ENCODE data around the gene ITPR3. TPM values are rescaled to one million over a fixed set of nuclear protein-coding genes. Genes with fewer than 3 reads are reported as not detected.

The ITPR3 gene
- total RNA-seq, 2 donors from 2014 or later: 17.5 to 25.9 TPM

DNA sequence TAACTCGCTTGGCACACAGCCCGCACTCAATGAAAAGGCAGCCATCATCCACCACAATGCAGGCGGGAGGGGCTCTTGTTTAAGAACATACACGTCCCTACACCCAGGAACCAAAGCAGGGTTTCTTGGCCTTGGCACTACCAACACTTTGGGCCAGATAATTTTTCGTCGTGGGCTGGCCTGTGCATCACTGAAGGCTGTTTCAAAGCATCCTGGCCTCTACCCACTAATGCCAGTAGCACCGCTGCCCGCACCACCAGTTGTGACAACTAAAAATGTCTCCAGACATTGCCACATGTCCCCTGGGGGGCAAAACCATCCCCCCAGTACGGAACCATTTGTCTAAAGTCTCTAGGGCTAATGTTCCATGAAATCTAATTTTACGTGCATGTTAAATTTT, 77.4 kb downstream of the ITPR3 start:
- intact Hi-C loops (cut with DNase I): loop anchor here (5.0 to 10.0 kb wide), 2 partner anchors 64 to 116 kb away; partner anchors contain the start of gene BAK1
- Histone ChIP-seq H3K36me3 (replicated peaks in 1 of 2; ENCODE audit: insufficient read depth in 1 of 2, low read depth in 2 of 2) (peaks cover 0 to 2% of the 10 kb centered on the region in 2 donors), H3K27ac (no peak overlapping the region), H3K4me1 (peaks cover 8% of the 10 kb centered on the region), H3K9me3 (no peaks in the 10 kb centered on the region), H3K4me3 (no peak overlapping the region), H3K27me3 (no peaks in the 10 kb centered on the region)
- WGBS, 2 donors: 87 to 90% methylated on average over 10 of the region's 10 CpGs
- no peak for ATAC-seq
- TF ChIP-seq POLR2A (IDR thresholded peaks at IDR 0.05): no peak
- TF ChIP-seq, protein P1, sequence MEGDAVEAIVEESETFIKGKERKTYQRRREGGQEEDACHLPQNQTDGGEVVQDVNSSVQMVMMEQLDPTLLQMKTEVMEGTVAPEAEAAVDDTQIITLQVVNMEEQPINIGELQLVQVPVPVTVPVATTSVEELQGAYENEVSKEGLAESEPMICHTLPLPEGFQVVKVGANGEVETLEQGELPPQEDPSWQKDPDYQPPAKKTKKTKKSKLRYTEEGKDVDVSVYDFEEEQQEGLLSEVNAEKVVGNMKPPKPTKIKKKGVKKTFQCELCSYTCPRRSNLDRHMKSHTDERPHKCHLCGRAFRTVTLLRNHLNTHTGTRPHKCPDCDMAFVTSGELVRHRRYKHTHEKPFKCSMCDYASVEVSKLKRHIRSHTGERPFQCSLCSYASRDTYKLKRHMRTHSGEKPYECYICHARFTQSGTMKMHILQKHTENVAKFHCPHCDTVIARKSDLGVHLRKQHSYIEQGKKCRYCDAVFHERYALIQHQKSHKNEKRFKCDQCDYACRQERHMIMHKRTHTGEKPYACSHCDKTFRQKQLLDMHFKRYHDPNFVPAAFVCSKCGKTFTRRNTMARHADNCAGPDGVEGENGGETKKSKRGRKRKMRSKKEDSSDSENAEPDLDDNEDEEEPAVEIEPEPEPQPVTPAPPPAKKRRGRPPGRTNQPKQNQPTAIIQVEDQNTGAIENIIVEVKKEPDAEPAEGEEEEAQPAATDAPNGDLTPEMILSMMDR (IDR thresholded peaks at IDR 0.05): no peak
- DNase-seq: no peak

DNA sequence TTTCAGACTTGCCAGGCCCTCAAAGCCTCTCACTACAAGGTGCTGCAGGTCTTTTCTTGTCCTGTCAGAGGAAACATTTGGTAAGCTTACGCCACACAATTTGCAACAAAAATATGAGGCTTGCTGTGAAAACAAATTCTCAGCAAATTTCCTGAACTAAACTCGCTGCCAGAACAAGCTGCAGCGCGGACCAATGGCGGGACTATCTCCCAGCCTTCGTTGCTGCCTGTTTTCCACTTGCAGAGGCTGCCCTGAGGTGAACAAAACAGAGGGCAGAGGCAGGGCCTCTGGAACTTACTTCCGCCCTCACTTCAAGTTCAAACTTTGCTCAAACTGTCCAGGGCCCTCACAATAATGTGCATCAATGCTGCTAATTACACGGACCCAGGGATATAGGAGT, 78.0 kb downstream of the ITPR3 start:
- H3K4me3 ChIP-seq: no peak overlapping the region
- H3K4me1 ChIP-seq: peaks cover 8% of the 10 kb centered on the region
- WGBS, 2 donors: 79 to 89% methylated on average over 8 of the region's 8 CpGs
- H3K9me3 ChIP-seq: no peaks in the 10 kb centered on the region
- peaks cover 0 to 2% of the 10 kb centered on the region in 2 donors for H3K36me3 ChIP-seq (replicated peaks in 1 of 2; ENCODE audit: insufficient read depth in 1 of 2, low read depth in 2 of 2)
- no peak for ATAC-seq
- DNase-seq: no peak
- intact Hi-C loops (cut with DNase I): loop anchor here (5.0 to 10.0 kb wide), 2 partner anchors 64 to 117 kb away; partner anchors contain the start of gene BAK1
- H3K27me3 ChIP-seq: no peaks in the 10 kb centered on the region
- TF ChIP-seq POLR2A (IDR thresholded peaks at IDR 0.05): no peak
- TF ChIP-seq, protein P1 (IDR thresholded peaks at IDR 0.05): no peak
- H3K27ac ChIP-seq: no peak overlapping the region

DNA sequence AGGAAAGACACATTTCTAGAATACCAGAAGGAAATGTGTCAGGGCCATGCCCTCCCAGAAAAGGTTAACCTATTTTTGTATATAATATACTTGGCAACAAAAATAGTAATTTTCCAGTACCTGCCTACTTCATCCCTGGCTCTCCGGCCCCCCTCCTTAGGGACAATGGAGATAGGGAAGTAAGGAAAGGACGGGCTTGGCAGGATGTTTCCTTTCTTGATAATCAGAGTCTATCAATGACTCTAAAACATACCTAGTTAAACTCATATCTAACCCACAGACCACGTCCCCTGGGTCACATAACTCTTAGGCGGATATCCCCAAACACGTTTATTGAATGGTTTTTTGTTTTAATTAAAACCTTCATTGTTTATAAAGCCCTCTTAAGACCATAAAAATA, 78.6 kb downstream of the ITPR3 start:
- H3K4me3 ChIP-seq: no peak overlapping the region
- H3K4me1 ChIP-seq: peaks cover 8% of the 10 kb centered on the region
- intact Hi-C loops (cut with DNase I): loop anchor here (5.0 to 10.0 kb wide), 2 partner anchors 65 to 117 kb away; partner anchors contain the start of gene BAK1
- peaks cover 0 to 2% of the 10 kb centered on the region in 2 donors for H3K36me3 ChIP-seq (replicated peaks in 1 of 2; ENCODE audit: insufficient read depth in 1 of 2, low read depth in 2 of 2)
- 73 to 80% methylated on average over 5 of the region's 5 CpGs for WGBS, 2 donors
- DNase-seq (no peak), ATAC-seq (no peak)
- TF ChIP-seq POLR2A (IDR thresholded peaks at IDR 0.05): no peak
- TF ChIP-seq, protein P1 (IDR thresholded peaks at IDR 0.05): no peak
- H3K9me3 ChIP-seq: no peaks in the 10 kb centered on the region
- no peak overlapping the region for H3K27ac ChIP-seq
- no peaks in the 10 kb centered on the region for H3K27me3 ChIP-seq

DNA sequence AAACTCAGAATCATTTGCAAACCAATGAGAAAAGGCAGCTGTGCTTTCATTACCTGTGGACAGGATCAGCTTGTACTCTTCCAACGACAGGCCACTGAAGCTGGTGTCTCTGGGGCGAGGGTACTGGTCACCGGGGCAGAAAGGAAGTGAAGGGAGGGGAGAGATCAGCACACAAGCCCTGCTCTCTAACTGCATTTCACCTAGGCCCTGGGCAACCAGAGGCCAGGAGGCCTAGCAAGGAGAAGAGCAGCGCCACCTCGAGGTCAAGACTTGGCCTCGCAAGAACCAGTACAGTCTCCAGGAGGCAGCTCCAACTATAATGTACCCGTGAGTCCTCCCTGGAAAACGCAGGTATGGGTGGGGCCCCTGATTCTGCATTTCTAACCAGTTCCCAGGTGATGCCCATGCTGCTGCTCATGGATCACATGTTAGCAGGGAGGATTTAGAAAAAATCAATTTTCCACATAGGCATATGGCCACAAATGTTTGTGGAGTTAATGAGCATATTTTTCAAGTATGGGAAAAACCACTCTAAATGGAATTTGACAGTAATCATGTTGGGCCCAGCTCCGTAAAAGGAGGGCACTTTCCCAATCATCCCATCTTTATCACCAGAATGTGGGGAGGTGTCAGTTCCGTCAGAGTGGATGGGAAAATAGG, 79.4 kb downstream of the ITPR3 start:
- Histone ChIP-seq H3K27me3 (no peaks in the 10 kb centered on the region), H3K9me3 (no peaks in the 10 kb centered on the region), H3K27ac (no peak overlapping the region), H3K36me3 (replicated peaks in 1 of 2; ENCODE audit: insufficient read depth in 1 of 2, low read depth in 2 of 2) (peaks cover 0 to 2% of the 10 kb centered on the region in 2 donors), H3K4me3 (no peak overlapping the region), H3K4me1 (peaks cover 8% of the 10 kb centered on the region)
- TF ChIP-seq, protein P1 (IDR thresholded peaks at IDR 0.05): peak; percentile 7 to 60 (median 54)
- no peak for TF ChIP-seq POLR2A (IDR thresholded peaks at IDR 0.05)
- WGBS, 2 donors: 48 to 74% methylated on average over 4 to 10 of the region's 10 CpGs
- DNase-seq (peak; percentile 63 to 76 (median 71)), ATAC-seq (peak; percentile 66)
- intact Hi-C loops (cut with DNase I): no loop called here
